Transverse colon (tissue), 4 donors: ENCODE data around the gene SLC6A13. TPM values are rescaled to one million over a fixed set of nuclear protein-coding genes. Genes with fewer than 3 reads are reported as not detected.

ENCODE experiments used
- DNase-seq: peaks from one replicate; pipeline ENCODE4 v3.0.0-alpha.2; 2019
- H3K27ac ChIP-seq, 4 donors: fragments of 200-600 bp; sonication (generic); 2 replicates each; pipeline ENCODE4 v1.5.1; 2016 to 2018; ENCODE audit warnings: inconsistent platforms in 4 of 4
- H3K27me3 ChIP-seq: fragments of 200-600 bp; sonication (generic); 2 replicates; pipeline ENCODE4 v1.5.1; 2017; ENCODE audit warnings: inconsistent platforms
- H3K36me3 ChIP-seq, 4 donors: fragments of 200-600 bp; sonication (generic); 2 replicates each; pipeline ENCODE4 v1.5.1; 2017 to 2019; ENCODE audit warnings: inconsistent platforms in 4 of 4
- H3K4me1 ChIP-seq, 4 donors: fragments of 200-600 bp; sonication (generic); 2 replicates each; pipeline ENCODE4 v1.5.1; 2017 to 2020; ENCODE audit warnings: inconsistent platforms in 4 of 4
- H3K4me3 ChIP-seq, 4 donors: fragments of 200-600 bp; sonication (generic); 1 replicate in 1 of 4; 2 replicates in 3 of 4; pipeline versions ENCODE4 v1.5.1 to v1.6.1; 2017 to 2019; ENCODE audit warnings: inconsistent platforms in 4 of 4
- H3K9me3 ChIP-seq, 2 donors: fragments of 200-600 bp; sonication (generic); 2 replicates each; pipeline ENCODE4 v1.5.1; 2017 to 2019; ENCODE audit warnings: inconsistent platforms in 2 of 2
- EP300 ChIP-seq: sonication (generic); formaldehyde crosslinking; IDR thresholded peaks from one replicate; pipeline ENCODE4 v1.6.1; 2017; ENCODE audit warnings: antibody characterized with exemption, low read depth
- POLR2A ChIP-seq: fragments of 450-650 bp; IDR thresholded peaks from one replicate; pipeline ENCODE4 v1.6.1; 2016; ENCODE audit warnings: antibody characterized with exemption, mild to moderate bottlenecking, moderate library complexity
- POLR2AphosphoS5 ChIP-seq, 3 donors: sonication (generic); formaldehyde crosslinking; IDR thresholded peaks; one replicate each; pipeline ENCODE4 v1.6.1; 2016; ENCODE audit warnings: antibody characterized with exemption in 3 of 3
- WGBS, 2 donors: methylation state at CpG; one replicate each; pipeline ENCODE4 v1.1.5; 2018; ENCODE audit warnings: low coverage in 1 of 2; 5-methylcytosine and 5-hydroxymethylcytosine counted together
- in situ Hi-C, 4 donors: fragments of 200-750 bp; cut with MboI; loops; one replicate each; pipeline versions ENCODE4 v1.15.0 to v1.15.1; 2017; ENCODE audit warnings: low sequenced_read_pairs in 3 of 4, low pct_ligation_motif_present in 1 of 4, low pct_unique_long_range_greater_than_20kb in 1 of 4
- intact Hi-C: fragments of 100-400 bp; cut with DNase I; formaldehyde crosslinking; loops from one replicate; pipeline ENCODE4 v1.15.1; 2023; ENCODE audit warnings: low total_unique reads
- total RNA-seq, 4 donors: library from RNA; depleted of rRNA; stranded (reverse); fragments of >200 nt; gene quantifications; one replicate each; pipeline ENCODE4 v1.1.0, GENCODE V29; 2016
- TF ChIP-seq, protein P1 (sequence below), 5 experiments: fragments of 200-600 bp in 3 of 5; fragments of 450-650 bp in 2 of 5; sonication (generic) in 3 of 5; IDR thresholded peaks; 1 replicate in 2 of 5; 2 replicates in 3 of 5; pipeline ENCODE4 v1.5.1; 2016 to 2017; ENCODE audit warnings: antibody characterized with exemption in 5 of 5, inconsistent platforms in 3 of 5, mild to moderate bottlenecking in 2 of 5, moderate library complexity in 1 of 5

SLC6A13 gene
- total RNA-seq, 4 donors from 2014 or later = not detected

DNA sequence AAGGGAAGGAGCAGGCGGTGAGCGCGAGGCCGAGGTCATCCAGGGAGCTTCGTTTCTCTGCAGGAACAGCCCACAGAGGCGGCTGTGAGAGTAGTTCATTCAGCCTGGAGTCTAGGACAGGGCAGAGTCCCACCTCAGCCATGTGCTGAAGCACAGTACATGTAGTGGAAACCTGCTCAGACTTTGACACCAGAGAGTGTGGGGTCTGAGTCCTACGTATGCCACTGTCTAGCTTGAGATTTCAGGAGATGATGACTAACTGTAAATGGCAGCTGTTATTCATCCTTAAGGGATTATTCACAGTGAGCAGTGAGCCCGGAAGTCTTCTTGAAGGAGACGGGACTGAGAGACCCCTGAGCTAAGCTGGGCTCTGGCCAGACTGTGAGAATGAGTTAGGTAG lies 938 bp upstream of the SLC6A13 start:
- TF ChIP-seq, protein P1, sequence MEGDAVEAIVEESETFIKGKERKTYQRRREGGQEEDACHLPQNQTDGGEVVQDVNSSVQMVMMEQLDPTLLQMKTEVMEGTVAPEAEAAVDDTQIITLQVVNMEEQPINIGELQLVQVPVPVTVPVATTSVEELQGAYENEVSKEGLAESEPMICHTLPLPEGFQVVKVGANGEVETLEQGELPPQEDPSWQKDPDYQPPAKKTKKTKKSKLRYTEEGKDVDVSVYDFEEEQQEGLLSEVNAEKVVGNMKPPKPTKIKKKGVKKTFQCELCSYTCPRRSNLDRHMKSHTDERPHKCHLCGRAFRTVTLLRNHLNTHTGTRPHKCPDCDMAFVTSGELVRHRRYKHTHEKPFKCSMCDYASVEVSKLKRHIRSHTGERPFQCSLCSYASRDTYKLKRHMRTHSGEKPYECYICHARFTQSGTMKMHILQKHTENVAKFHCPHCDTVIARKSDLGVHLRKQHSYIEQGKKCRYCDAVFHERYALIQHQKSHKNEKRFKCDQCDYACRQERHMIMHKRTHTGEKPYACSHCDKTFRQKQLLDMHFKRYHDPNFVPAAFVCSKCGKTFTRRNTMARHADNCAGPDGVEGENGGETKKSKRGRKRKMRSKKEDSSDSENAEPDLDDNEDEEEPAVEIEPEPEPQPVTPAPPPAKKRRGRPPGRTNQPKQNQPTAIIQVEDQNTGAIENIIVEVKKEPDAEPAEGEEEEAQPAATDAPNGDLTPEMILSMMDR (IDR thresholded peaks at IDR 0.05) = no peak
- TF ChIP-seq POLR2A (no peak), POLR2AphosphoS5 (IDR thresholded peaks at IDR 0.05) (no peak)
- Histone ChIP-seq H3K4me3 (no peak overlapping the region), H3K27ac (no peak overlapping the region), H3K27me3 (peaks cover 71% of the 10 kb centered on the region), H3K36me3 (no peaks in the 10 kb centered on the region), H3K9me3 (no peaks in the 10 kb centered on the region), H3K4me1 (no peaks in the 10 kb centered on the region)
- DNase-seq = no peak
- intact Hi-C loops = no loop called here
- 69 to 81% methylated on average over 7 to 9 of the region's 9 CpGs for WGBS, 2 donors
- in situ Hi-C loops = no loop called here

DNA sequence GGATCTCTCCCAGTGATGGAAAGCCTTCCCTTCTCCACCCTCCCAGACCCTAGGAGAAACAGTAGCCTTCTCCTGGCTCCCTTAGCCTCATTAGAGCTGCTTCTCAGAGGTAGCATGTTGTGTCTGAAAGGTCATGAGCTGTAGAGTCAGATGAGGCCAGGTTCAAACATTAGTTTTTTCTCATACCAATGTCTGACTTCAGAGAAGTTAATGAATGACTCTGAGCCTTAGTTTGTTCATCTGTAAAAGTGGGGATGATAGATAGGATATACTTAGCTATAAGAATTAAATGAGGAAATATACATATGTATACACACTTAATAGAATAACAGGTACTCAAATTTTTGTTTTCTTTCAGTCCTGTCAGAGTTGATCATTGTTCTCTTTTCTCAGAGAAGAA lies 523 bp downstream of the SLC6A13 start:
- Histone ChIP-seq H3K36me3 (no peaks in the 10 kb centered on the region), H3K27ac (no peak overlapping the region), H3K4me1 (no peaks in the 10 kb centered on the region), H3K4me3 (no peak overlapping the region), H3K9me3 (no peaks in the 10 kb centered on the region), H3K27me3 (peaks cover 73% of the 10 kb centered on the region)
- intact Hi-C loops (no loop called here), in situ Hi-C loops (no loop called here)
- DNase-seq = no peak
- TF ChIP-seq POLR2A (no peak), EP300 (no peak)
- TF ChIP-seq, protein P1 (IDR thresholded peaks at IDR 0.05) = no peak

DNA sequence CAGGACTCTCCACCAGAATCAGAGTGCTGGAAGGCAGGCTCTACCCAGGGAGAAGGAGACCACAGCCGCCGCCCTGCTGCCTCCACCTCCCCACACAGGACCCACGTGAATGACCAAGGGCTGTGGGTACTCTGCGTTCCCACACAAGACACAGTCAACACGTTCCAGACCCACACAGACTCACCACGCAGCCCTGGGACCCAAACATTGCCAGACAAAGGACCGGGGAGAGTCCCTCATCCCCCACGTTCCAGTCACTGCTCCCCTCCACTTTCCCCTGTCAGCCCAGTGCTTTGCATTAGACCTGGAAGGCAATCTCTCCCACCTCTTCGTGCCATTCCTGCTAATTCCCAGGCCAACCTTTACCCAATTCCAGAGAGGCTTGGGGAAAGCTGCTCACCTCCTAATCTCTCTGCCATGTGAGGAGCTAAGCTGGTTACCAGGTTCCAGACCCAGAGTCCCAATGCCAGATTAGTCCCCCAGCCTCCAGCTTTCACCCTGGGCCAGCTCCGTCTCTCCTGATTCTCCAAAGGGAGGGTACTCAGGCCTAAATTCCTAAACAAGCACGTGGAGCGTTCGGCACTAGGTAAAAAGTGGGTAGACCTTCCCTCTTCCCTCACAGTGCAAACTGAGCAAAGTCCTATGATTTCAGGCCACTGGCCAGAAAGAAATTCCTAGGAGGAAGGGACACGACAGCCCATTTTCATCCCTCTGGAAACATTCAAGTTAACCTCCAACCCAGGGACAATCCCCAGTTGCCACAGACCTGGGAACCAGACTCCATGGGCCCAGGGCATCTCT lies 4.9 kb downstream of the SLC6A13 start:
- no peak for DNase-seq
- in situ Hi-C loops (no loop called here), intact Hi-C loops (no loop called here)
- Histone ChIP-seq H3K9me3 (no peaks in the 10 kb centered on the region), H3K27ac (no peak overlapping the region), H3K27me3 (peaks cover 38% of the 10 kb centered on the region), H3K4me1 (no peaks in the 10 kb centered on the region), H3K4me3 (no peak overlapping the region), H3K36me3 (no peaks in the 10 kb centered on the region)
- TF ChIP-seq, protein P1 (IDR thresholded peaks at IDR 0.05) = no peak
- TF ChIP-seq EP300 = no peak
- no peak for TF ChIP-seq POLR2AphosphoS5 (IDR thresholded peaks at IDR 0.05)
- no peak for TF ChIP-seq POLR2A
- 67 to 72% methylated on average over 6 to 14 of the region's 14 CpGs for WGBS, 2 donors

DNA sequence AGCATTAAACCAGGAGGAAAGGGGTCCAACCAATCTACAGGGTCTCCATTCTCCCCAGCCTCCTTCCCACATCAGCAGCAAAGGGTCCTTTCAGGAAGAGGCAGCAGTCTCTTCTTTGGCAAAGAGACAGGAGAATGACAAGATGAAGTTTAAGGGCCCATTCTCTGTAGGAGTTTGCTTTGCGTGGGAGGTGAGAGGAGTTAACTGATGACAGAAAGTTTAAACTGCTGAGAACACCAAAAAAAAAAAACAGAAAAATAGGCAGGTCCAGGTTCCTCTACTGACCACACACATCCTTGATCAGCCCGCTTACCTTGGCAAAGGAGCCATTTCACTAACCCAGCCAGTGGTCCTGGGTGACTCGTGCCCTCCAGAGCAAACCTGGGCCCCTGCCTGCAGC lies 5.7 kb downstream of the SLC6A13 start:
- in situ Hi-C loops (no loop called here), intact Hi-C loops (no loop called here)
- no peak overlapping the region for H3K27ac ChIP-seq
- no peaks in the 10 kb centered on the region for H3K4me1 ChIP-seq
- H3K36me3 ChIP-seq = no peaks in the 10 kb centered on the region
- TF ChIP-seq EP300 (no peak), POLR2AphosphoS5 (IDR thresholded peaks at IDR 0.05) (no peak), POLR2A (no peak)
- TF ChIP-seq, protein P1 (IDR thresholded peaks at IDR 0.05) = no peak
- no peak overlapping the region for H3K4me3 ChIP-seq
- DNase-seq = no peak
- WGBS, 2 donors = 74 to 100% methylated on average over 1 to 3 of the region's 3 CpGs
- H3K27me3 ChIP-seq = peaks cover 30% of the 10 kb centered on the region
- no peaks in the 10 kb centered on the region for H3K9me3 ChIP-seq
